SJCRH30 (cell line): Measurements from ENCODE around the gene INO80. TPM values are rescaled to one million over a fixed set of nuclear protein-coding genes. Genes with fewer than 3 reads are reported as not detected.
"Not testable (repeated sequence)": the region's sequence is repeated elsewhere in the genome, so short reads cannot be mapped to it uniquely, and the experiment has no call there.

Experiments
- DNase-seq, 2 experiments: peaks; one replicate each; pipeline ENCODE4 v3.0.0-alpha.2; 2015 to 2020
- H3K27ac ChIP-seq: fragments of 250-450 bp; sonication (Bioruptor Pico); 2 replicates; pipeline ENCODE4 v1.5.1; 2020; ENCODE audit warnings: mild to moderate bottlenecking, moderate library complexity
- H3K27me3 ChIP-seq: fragments of 250-450 bp; sonication (Bioruptor Pico); 2 replicates; pipeline ENCODE4 v1.5.1; 2020; ENCODE audit warnings: mild to moderate bottlenecking, moderate library complexity
- H3K36me3 ChIP-seq: fragments of 250-450 bp; sonication (Bioruptor Pico); 2 replicates; pipeline ENCODE4 v1.5.1; 2020; ENCODE audit warnings: mild to moderate bottlenecking, moderate library complexity
- H3K4me1 ChIP-seq: fragments of 250-450 bp; sonication (Bioruptor Pico); 2 replicates; pipeline ENCODE4 v1.5.1; 2020; ENCODE audit warnings: mild to moderate bottlenecking, moderate library complexity
- H3K4me3 ChIP-seq: fragments of 250-450 bp; sonication (Bioruptor Pico); 2 replicates; pipeline ENCODE4 v1.5.1; 2020; ENCODE audit warnings: mild to moderate bottlenecking, moderate library complexity
- H3K9me3 ChIP-seq: fragments of 250-450 bp; sonication (Bioruptor Pico); replicated peaks from 2 replicates; pipeline ENCODE4 v1.5.1; 2020; ENCODE audit warnings: mild to moderate bottlenecking, moderate library complexity
- total RNA-seq: library from RNA; depleted of rRNA; stranded (reverse); fragments of >200 nt; shearing (Covaris generic); gene quantifications from 2 replicates; pipeline ENCODE4 v1.2.3, GENCODE V29; 2014; rRNA removed

The INO80 gene, protein sequence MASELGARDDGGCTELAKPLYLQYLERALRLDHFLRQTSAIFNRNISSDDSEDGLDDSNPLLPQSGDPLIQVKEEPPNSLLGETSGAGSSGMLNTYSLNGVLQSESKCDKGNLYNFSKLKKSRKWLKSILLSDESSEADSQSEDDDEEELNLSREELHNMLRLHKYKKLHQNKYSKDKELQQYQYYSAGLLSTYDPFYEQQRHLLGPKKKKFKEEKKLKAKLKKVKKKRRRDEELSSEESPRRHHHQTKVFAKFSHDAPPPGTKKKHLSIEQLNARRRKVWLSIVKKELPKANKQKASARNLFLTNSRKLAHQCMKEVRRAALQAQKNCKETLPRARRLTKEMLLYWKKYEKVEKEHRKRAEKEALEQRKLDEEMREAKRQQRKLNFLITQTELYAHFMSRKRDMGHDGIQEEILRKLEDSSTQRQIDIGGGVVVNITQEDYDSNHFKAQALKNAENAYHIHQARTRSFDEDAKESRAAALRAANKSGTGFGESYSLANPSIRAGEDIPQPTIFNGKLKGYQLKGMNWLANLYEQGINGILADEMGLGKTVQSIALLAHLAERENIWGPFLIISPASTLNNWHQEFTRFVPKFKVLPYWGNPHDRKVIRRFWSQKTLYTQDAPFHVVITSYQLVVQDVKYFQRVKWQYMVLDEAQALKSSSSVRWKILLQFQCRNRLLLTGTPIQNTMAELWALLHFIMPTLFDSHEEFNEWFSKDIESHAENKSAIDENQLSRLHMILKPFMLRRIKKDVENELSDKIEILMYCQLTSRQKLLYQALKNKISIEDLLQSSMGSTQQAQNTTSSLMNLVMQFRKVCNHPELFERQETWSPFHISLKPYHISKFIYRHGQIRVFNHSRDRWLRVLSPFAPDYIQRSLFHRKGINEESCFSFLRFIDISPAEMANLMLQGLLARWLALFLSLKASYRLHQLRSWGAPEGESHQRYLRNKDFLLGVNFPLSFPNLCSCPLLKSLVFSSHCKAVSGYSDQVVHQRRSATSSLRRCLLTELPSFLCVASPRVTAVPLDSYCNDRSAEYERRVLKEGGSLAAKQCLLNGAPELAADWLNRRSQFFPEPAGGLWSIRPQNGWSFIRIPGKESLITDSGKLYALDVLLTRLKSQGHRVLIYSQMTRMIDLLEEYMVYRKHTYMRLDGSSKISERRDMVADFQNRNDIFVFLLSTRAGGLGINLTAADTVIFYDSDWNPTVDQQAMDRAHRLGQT (N-terminal part only)
- 16.5 and 16.8 TPM in 2 replicates for total RNA-seq

DNA sequence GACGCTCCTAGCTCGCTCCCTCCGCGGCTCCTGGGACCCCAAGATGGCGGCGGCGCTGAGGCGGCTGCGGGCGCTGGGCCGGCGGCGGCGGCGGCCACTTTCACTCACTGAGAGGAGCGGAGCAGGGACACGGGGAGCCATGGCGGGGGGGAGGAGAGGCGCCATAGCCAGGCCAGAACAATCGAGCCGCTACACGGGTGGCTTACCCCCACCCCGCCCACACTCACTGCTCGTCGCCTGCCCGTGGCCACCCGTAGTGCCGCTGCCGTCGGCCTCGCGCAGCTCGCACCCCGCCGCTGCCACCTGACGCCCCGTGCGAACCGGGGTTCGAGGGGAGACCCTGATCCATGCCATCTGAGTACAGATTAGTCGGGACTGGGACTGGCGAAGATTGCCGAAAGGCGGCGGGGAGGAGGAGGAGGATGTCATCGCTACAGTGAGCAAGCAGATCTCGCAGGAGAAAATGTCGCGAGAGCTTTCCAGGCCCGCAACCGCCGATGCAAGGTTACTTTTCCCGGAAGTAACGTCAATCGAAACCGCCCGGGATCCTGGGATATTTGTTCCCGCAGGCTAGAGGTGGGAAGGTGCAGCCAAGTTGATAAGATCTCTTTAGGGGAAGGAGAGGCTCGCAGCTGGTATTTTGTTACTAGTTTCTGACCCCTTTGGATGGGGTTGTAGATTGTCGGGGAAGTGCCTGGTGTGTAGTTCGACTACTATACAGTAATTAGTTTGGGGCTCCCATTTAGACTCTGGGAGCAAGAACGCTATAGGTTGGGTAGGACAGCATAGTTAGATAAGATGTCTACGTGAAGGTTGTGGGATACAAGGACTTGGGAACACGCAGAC is at the start of gene INO80:
Gene INO80 (minus strand): TSS at position 165 of the 846 bp plus-strand sequence. CDS start 19,970 bp downstream, outside the sequence.
- H3K27me3 ChIP-seq, result no peaks in the 10 kb centered on the region
- H3K9me3 ChIP-seq, result no peaks in the 10 kb centered on the region
- H3K27ac ChIP-seq, result peak within 1 kb of the TSS; percentile 99
- peak within 1 kb of the TSS; percentile 99 for H3K4me3 ChIP-seq
- DNase-seq, result peak; percentile 99
- H3K36me3 ChIP-seq, result peaks cover 7% of the 10 kb centered on the region; the same call in 1 of the 2 replicates
- no peaks in the 10 kb centered on the region for H3K4me1 ChIP-seq

DNA sequence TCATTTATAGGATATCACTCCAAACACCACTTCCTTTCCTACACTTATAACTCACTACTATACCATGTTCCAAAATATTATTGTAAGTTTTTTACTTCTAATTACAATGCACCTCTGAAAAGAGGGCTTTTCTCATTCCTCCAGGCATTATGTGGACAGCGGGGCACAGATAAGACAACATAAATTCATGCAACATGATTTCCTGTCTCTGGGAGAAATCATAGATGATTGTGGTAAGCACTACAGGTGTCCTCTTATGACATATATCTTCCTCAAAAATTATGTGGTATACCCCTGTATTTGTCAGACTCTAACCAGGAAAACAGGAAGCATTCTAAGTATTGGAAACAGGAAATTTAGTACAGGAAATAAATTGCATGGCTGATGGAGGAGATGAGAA is 45.7 kb upstream of the INO80 start:
- Histone ChIP-seq H3K9me3 (no peaks in the 10 kb centered on the region), H3K27ac (no peak overlapping the region), H3K4me3 (no peak overlapping the region), H3K4me1 (no peaks in the 10 kb centered on the region), H3K27me3 (no peaks in the 10 kb centered on the region), H3K36me3 (no peaks in the 10 kb centered on the region)
- DNase-seq, result no peak

DNA sequence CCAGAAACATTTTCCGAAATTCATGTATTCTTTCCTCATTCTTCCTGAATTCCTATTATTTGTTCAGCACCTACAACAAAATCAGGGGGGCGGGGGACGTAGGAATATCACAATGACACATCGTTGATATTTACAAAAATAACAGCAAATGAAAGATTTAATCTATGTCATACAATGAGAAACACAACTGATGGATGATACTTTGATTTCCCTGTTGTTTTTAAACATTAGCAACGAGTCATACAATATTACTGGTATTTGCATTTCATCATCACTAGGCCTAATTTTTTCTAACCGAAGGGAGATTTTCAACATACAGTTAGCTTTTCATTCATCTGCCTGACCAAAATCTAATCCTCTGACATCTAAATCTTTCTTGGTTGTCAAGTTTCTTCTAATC is 45.3 kb upstream of the INO80 start:
- no peaks in the 10 kb centered on the region for H3K36me3 ChIP-seq
- H3K4me3 ChIP-seq, result no peak overlapping the region
- H3K27me3 ChIP-seq, result no peaks in the 10 kb centered on the region
- no peak for DNase-seq
- no peaks in the 10 kb centered on the region for H3K4me1 ChIP-seq
- no peaks in the 10 kb centered on the region for H3K9me3 ChIP-seq
- H3K27ac ChIP-seq, result no peak overlapping the region

DNA sequence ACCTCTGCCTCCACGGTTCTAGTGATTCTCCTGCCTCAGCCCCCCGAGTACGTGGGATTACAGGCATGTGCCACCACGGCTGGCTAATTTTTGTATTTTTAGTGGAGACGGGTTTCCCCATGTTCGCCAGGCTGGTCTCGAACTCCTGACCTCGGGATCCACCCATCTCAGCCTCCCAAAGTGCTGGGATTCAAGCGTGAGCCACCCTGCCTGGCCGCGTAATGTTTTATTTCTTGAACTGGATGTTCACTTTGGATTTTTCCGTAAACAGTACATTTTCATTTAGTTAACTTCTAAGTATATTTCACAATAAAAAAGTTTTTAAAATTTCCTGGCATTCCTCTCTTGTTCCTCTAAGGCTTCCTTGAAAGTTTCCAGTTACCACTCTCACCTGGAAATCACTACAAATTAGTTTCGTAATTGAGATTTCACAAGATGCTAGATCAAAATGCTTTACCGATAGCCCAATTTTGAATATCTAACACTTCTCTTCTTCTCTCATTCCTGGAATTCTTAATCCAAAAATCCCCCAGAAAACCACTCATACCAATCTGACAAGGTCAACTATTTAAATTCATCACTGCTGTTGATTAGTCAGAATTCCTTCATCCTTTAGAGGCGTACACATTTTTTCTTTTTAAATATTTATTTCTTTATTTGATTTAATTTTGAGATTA is 44.7 kb upstream of the INO80 start:
- no peak overlapping the region for H3K27ac ChIP-seq
- no peaks in the 10 kb centered on the region for H3K9me3 ChIP-seq
- no peak for DNase-seq
- H3K4me3 ChIP-seq, result no peak overlapping the region
- H3K4me1 ChIP-seq, result no peaks in the 10 kb centered on the region
- no peaks in the 10 kb centered on the region for H3K36me3 ChIP-seq
- no peaks in the 10 kb centered on the region for H3K27me3 ChIP-seq

DNA sequence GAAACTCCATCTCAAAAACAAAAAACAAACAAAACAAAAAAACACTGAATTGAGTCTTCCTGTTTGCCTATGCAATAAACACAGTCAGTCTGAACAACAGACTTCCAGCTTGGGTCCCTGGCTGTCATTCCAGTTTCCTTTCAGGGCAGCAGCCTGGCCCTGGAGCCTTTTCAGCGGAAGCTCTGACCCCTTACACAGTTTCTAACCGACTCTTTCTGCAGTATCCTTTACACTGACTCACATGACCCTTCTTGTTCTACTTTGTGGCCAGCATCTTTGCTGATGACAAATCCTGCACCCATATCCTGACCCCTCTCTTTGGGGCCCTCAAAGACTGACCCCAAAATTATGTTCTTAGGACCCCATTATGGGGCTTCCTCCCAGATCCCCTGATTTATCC is 38.3 kb upstream of the INO80 start:
- Histone ChIP-seq H3K36me3 (no peaks in the 10 kb centered on the region), H3K27ac (no peak overlapping the region), H3K4me1 (no peaks in the 10 kb centered on the region), H3K9me3 (no peaks in the 10 kb centered on the region), H3K27me3 (no peaks in the 10 kb centered on the region), H3K4me3 (no peak overlapping the region)
- no peak for DNase-seq

DNA sequence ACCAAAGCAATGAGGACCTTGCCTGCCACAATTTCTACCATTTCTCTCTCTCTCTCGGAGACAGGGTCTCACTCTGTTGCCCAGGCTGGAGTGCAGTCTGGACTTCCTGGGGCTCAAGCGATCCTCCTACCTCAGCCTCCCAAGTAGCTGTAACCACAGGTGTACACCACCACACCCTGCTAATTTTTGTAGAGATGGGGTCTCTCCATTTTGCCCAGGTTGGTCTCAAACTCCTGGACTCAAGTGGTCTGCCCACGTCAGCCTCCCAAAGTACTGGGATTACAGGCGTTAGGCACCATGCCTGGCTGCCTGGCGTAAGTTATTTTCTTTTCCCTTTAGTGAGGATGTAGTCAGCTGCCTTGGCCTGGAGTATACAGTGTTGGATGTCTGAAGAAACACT is 37.7 kb upstream of the INO80 start:
- H3K36me3 ChIP-seq, result no peaks in the 10 kb centered on the region
- H3K4me1 ChIP-seq, result no peaks in the 10 kb centered on the region
- no peaks in the 10 kb centered on the region for H3K9me3 ChIP-seq
- H3K4me3 ChIP-seq, result no peak overlapping the region
- H3K27me3 ChIP-seq, result no peaks in the 10 kb centered on the region
- no peak overlapping the region for H3K27ac ChIP-seq
- no peak for DNase-seq

DNA sequence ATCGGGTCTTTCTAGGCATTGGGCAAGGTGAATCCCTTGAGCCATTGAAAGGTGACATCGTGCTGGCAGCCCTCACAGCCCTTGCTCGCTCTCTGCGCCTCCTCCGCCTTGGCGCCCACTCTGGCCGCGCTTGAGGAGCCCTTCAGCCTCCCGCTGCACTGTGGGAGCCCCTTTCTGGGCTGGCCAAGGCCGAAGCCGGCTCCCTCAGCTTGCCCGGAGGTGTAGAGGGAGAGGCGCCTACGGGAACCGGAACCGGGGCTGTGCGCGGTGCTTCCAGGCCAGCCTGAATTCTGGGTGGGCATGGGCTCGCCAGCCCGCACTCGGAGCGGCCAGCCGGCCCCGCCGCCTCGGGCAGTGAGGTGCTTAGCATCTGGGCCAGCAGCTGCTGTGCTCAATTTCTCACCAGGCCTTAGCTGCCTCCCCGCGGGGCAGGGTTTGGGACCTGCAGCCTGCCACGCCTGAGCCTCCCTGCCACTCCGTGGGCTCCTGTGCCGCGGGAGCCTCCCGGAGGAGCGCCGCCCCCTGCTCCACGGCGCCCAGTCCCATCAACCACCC is 35.4 kb upstream of the INO80 start:
- H3K4me3 ChIP-seq, result no peak overlapping the region
- H3K27me3 ChIP-seq, result no peaks in the 10 kb centered on the region
- DNase-seq, result no peak
- H3K4me1 ChIP-seq, result no peaks in the 10 kb centered on the region
- no peak overlapping the region for H3K27ac ChIP-seq
- H3K9me3 ChIP-seq, result no peaks in the 10 kb centered on the region
- no peaks in the 10 kb centered on the region for H3K36me3 ChIP-seq

DNA sequence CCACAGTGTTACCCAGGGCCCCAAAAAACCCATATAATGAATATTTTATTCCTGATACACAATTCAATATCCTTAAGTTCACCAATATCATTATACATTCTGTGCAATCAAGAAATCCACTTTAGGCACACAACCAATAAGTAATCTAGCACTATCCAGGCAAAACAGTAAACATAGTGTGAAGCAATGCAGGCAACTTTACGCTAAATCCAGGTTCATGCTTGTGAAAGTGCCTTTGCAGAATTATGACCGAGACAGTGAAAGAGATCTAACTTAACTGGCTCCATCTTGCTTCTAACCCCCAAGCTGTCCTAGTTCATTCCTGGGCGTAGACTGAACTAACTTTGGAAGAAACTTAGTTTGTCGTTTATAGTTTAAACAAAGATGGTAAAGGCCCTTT is 34.2 kb upstream of the INO80 start:
- Histone ChIP-seq H3K9me3 (no peaks in the 10 kb centered on the region), H3K4me3 (no peak overlapping the region), H3K36me3 (no peaks in the 10 kb centered on the region), H3K27ac (no peak overlapping the region), H3K27me3 (no peaks in the 10 kb centered on the region), H3K4me1 (no peaks in the 10 kb centered on the region)
- no peak for DNase-seq

DNA sequence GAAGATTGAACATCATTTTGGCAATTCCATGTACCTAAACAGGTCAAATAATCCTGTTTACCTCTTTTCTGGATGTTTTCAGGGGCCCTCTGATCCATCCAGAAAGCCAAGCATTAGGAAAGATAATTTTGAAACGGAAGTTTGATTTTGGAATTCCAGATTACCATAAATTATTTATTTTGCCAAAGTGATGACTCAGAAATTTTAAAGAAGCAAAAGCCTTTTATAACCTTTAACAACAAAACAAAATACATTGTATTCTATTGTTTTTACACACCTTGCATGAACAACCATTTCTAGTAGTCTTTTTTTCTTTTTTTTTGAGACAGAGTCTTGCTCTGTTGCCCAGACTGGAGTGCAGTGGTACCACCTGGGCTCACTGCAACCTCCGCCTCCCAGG is 32.0 kb upstream of the INO80 start:
- H3K27me3 ChIP-seq, result no peaks in the 10 kb centered on the region
- H3K4me3 ChIP-seq, result no peak overlapping the region
- H3K36me3 ChIP-seq, result no peaks in the 10 kb centered on the region
- H3K4me1 ChIP-seq, result no peaks in the 10 kb centered on the region
- H3K27ac ChIP-seq, result no peak overlapping the region
- H3K9me3 ChIP-seq, result no peaks in the 10 kb centered on the region
- no peak for DNase-seq

DNA sequence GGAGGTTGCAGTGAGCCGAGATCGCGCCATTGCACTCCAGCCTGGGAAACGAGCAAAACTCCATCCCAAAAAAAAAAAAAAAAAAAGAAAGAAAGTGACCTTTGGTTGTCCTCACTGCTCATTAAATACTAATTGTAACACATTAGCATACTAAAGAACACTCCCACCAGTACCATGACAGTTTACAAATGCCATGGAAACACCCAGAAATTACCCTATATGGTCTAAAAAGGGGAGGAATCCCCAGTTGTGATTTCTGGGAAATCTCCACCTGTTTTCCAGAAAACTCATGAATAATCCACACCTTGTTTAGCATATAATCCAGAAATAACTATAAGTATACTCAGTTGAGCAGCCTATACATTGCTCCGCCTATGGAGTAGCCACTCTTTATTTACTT is 23.5 kb upstream of the INO80 start:
- DNase-seq, result no peak
- Histone ChIP-seq H3K36me3 (no peaks in the 10 kb centered on the region), H3K27ac (no peak overlapping the region), H3K27me3 (no peaks in the 10 kb centered on the region), H3K4me1 (no peaks in the 10 kb centered on the region), H3K9me3 (no peaks in the 10 kb centered on the region), H3K4me3 (no peak overlapping the region)

DNA sequence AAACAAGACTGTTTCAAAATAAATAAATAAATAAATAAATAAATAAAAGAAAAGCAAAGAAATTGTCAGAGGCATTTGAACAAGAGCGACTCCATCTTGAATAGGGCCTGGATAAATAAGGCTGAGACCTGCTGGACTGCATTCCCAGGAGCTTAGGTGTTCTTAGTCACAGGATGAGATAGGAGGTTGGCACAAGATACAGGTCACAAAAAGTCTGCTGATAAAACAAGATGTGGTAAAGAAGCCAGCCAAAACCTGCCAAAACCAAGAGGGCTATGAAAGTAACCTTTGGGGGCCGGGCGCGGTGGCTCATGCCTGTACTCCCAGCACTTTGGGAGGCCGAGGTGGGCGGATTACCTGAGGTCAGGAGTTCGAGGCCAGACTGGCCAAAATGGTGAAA is 23.0 kb upstream of the INO80 start:
- not testable (repeated sequence) for DNase-seq, H3K36me3 ChIP-seq, H3K9me3 ChIP-seq, H3K4me1 ChIP-seq, H3K27ac ChIP-seq, H3K4me3 ChIP-seq, H3K27me3 ChIP-seq

DNA sequence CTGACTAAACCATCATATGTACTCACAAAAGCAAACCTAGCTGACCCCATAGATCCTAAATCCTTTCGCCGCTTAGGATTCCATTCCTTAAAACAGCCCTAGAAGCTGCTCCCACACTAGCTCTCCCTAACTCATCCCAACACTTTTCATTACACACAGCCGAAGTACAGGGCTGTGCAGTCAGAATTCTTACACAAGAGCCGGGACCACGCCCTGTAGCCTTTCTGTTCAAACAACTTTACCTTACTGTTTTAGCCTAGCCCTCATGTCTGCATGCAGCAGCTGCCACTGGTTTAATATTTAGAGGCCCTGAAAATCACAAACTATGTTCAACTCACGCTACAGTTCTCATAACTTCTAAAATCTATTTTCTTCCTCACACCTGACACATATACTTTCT is 19.5 kb upstream of the INO80 start:
- H3K4me3 ChIP-seq, H3K27me3 ChIP-seq, H3K9me3 ChIP-seq, H3K4me1 ChIP-seq, H3K27ac ChIP-seq, DNase-seq, H3K36me3 ChIP-seq: not testable (repeated sequence)

DNA sequence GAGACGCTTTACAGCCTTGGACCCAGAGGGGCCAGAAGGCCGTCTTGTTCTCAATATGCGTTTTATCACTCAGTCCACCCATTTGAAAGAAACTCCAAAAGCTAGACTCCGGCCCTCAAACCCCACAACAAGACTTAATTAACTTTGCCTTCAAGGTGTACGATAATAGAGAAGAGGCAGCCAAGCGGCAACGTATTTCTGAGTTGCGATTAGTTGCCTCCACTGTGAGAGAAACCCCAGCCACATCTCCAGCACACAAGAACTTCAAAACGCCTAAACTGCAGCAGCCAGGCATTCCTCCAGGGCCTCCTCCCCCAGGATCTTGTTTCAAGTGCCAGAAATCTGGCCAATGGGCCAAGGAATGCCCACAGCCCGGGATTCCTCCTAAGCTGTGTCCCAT is 17.4 kb upstream of the INO80 start:
- Histone ChIP-seq H3K36me3 (no peaks in the 10 kb centered on the region), H3K4me1 (no peaks in the 10 kb centered on the region), H3K27me3 (no peaks in the 10 kb centered on the region), H3K4me3 (no peak overlapping the region), H3K27ac (no peak overlapping the region), H3K9me3 (no peaks in the 10 kb centered on the region)
- no peak for DNase-seq
